Fibroblast of pulmonary artery (primary cell): Measurements from ENCODE around the gene LSM12.

ENCODE experiments used
- DNase-seq: peaks from one replicate; pipeline ENCODE4 v3.0.0-alpha.2; 2010; ENCODE audit warnings: low read depth
- H3K4me3 ChIP-seq: replicated peaks from 2 replicates; pipeline ENCODE4 v1.5.1; 2011; ENCODE audit warnings: low read depth, mild to moderate bottlenecking, control low read depth, low read length, moderate library complexity
- TF ChIP-seq, protein P1 (sequence below): IDR thresholded peaks from 2 replicates; pipeline ENCODE4 v1.5.1; 2011; ENCODE audit warnings: mild to moderate bottlenecking, control low read depth, low read length, inconsistent platforms; ENCODE audit errors: missing control alignments

Gene LSM12

DNA sequence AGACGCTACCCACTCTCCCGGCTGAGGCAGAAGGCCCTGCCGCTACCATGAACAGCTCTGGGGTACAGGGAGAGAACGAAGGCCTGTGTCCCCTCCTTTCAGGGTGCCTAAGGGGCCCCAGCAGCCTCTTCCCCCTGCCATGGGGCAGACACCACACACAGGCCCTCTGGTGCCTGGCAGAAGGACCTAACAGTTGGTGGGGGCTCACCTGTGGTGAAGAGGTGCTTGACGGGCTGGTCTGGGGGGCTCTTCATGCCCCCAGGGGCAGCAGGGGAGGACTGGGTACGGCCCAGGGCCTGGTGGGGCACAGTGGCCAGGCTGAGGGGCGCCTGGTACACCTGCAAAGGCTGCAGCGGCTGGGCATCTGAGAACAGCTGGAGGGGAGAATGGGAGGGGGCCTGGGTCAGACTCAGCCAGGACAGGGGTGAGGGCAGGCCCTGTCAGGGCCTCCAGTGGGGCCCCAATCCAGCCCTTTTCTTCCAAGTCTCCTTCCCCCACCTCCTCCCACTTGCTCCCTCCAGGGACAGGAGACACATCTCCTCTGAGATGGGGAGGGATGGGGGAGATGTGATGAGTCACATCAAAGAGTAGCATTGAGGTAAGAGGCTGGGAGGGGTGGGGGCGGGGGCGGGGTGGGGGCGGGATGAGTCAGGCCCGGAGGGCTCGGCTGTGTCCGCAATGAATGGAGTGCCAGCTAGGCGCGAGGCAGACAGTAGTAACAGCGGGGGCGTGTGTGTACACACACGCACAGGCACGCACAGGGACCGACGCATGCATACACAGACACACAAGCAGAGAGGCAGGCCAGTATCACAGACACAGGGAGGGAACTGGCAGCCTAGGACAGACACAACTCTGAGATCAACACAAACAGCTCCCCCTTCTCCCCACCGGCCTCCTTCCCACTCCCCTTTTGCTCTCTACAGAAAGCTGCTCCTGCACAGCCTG lies 20.2 kb upstream of the LSM12 start:
- peak; percentile 88 for DNase-seq
- TF ChIP-seq, protein P1, sequence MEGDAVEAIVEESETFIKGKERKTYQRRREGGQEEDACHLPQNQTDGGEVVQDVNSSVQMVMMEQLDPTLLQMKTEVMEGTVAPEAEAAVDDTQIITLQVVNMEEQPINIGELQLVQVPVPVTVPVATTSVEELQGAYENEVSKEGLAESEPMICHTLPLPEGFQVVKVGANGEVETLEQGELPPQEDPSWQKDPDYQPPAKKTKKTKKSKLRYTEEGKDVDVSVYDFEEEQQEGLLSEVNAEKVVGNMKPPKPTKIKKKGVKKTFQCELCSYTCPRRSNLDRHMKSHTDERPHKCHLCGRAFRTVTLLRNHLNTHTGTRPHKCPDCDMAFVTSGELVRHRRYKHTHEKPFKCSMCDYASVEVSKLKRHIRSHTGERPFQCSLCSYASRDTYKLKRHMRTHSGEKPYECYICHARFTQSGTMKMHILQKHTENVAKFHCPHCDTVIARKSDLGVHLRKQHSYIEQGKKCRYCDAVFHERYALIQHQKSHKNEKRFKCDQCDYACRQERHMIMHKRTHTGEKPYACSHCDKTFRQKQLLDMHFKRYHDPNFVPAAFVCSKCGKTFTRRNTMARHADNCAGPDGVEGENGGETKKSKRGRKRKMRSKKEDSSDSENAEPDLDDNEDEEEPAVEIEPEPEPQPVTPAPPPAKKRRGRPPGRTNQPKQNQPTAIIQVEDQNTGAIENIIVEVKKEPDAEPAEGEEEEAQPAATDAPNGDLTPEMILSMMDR, result no peak
- H3K4me3 ChIP-seq, result no peak overlapping the region

DNA sequence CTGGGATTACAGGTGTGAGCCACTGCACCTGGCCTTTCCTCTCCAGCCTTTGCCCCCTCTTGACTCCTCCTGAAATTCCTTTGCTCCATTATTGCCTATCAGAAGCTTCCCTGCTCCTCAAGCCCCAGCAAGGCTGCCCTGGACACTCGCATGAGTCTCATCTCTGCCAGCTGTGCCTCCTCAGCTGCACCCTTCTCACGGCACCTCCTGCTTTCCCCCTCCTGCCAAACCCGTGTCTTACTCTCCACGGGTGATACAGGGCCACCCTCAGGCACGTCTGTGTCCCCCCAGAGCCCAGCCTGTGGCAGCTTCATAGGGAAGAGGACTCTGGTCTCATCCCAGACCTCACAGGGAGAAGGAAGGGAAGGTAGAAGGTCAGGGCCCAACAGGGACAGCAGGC lies 19.4 kb upstream of the LSM12 start:
- DNase-seq, result no peak
- TF ChIP-seq, protein P1, result no peak
- H3K4me3 ChIP-seq, result no peak overlapping the region

DNA sequence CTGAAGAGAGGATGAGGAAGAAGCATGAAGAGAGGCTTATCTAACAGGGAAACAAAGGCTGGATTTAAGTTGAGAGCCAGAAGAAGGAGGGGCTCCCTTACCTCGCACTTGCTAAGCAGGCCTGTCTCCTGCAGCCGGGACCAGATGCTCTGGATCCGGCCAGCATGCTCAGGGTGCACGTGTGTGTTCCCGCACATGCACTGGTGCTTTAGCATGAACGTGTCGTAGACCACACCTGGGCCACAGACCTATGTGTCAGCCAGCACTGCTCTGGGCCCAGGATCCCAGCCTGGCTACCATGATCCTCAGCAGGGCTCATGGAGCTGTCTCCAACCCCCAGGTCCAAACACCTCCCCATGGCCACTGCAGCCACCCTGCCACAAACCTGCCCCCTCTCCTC lies 18.4 kb upstream of the LSM12 start:
- TF ChIP-seq, protein P1, result no peak
- no peak for DNase-seq
- no peak overlapping the region for H3K4me3 ChIP-seq

DNA sequence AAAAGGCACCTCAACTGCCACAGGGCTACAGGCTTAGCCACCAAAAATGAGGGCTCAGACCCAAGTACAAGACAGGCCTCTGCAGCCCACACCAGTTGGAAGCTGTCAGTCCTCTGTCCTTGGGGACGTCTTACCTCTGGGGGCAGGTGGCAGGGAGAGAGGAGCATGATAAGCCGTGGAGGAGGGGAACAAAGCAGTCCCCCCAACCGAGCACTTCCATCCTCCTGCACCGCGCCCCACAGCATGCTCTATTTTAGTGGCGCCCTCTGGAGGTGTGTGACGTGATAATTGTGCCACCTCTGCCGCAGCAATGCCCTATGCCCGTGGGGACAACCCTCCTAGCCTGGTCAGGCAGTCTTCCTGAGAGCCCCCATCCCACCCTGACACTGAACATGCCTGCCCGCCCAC lies 17.7 kb upstream of the LSM12 start:
- no peak for DNase-seq
- no peak overlapping the region for H3K4me3 ChIP-seq
- TF ChIP-seq, protein P1, result peak; percentile 26

DNA sequence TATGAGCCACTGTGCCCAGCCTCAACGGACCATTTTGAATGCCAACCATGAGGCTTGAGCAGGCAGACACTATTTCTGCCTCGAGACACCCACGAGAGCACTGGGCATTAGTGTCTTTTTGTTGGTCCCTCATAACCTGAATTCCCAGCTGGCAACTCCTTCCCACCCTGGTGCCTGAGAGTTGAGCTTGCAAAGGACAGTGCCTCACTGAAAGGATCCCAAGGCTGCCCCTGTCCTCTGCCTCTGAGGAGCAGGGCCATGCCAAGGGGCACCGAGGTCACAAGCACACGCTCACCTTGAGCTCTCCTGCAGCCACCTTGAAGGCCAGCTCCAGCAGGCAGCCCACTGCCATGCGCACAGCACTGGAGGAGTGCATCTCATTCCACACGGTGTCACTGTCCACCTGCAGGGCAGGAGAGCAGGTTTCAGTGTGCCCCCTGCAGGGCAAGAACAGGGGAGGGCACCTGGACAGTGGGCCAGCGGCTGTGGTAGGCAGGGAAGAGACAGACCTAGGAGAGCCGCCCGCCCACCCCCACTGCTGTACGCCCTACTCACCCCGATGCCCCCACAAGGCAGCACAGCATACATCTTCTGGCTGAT lies 16.9 kb upstream of the LSM12 start:
- TF ChIP-seq, protein P1, result peak; percentile 23
- H3K4me3 ChIP-seq, result no peak overlapping the region

DNA sequence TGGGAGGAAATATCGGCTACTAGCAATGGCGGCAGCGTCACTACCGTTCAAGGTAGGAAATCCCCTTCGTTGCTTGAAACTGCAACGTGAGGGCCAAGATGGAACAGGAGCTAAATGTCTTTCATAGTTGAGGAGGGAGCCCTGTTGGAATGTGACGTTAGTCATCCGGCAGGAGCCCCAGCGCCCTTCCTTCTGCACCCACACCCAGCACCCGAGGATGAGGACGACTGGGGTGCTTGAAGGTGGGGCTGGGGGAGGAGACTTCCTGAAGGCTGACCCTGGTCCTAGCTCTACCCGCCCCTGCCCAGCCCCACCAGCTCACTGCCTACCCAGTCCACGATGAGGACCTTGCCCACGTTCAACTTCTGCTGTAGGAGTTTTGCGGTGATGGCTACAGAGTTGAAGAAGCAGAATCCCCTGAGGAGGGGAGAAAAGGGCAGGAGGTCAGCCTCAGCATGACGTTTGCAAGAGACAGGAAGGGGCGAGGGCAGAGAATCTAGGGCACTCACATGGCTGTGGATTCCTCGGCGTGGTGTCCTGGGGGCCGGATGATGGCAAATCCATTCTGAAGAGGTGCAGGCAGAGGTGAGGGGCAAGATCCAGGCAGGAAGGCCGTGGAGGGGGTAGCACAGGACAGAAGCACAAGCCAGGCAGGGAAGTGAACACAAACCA lies 15.9 kb upstream of the LSM12 start:
- no peak for DNase-seq
- TF ChIP-seq, protein P1, result no peak
- H3K4me3 ChIP-seq, result no peak overlapping the region

More for the DNA sequence above, 16.9 kb upstream of the LSM12 start:
- DNase-seq, result no peak
